Measurements from ENCODE around the gene NRP2. TPM values are rescaled to one million over a fixed set of nuclear protein-coding genes. Genes with fewer than 3 reads are reported as not detected.

Gene NRP2
- total RNA-seq, 1 donor = 11.2 TPM

GRCh38 chr2:205759732-205760131 lies 77.4 kb downstream of the NRP2 start:
- no peak overlapping the region for H3K4me3 ChIP-seq (ENCODE audit: low read depth, low read length)
- no peak for DNase-seq (ENCODE audit: low read depth)
- TF ChIP-seq CTCF (IDR thresholded peaks at IDR 0.05; ENCODE audit: insufficient read depth, low read length) = no peak

- DNase-seq (ENCODE audit: low read depth) = no peak
- no peak for TF ChIP-seq CTCF (IDR thresholded peaks at IDR 0.05; ENCODE audit: insufficient read depth, low read length)
- no peak overlapping the region for H3K4me3 ChIP-seq (ENCODE audit: low read depth, low read length)
Observed at GRCh38 chr2:205760157-205760556, 77.9 kb downstream of the NRP2 start.

- no peak for TF ChIP-seq CTCF (IDR thresholded peaks at IDR 0.05; ENCODE audit: insufficient read depth, low read length)
- no peak for DNase-seq (ENCODE audit: low read depth)
- no peak overlapping the region for H3K4me3 ChIP-seq (ENCODE audit: low read depth, low read length)
Observed at GRCh38 chr2:205761421-205761820, 79.1 kb downstream of the NRP2 start.

GRCh38 chr2:205762881-205763280 lies 80.6 kb downstream of the NRP2 start:
- H3K4me3 ChIP-seq (ENCODE audit: low read depth, low read length) = no peak overlapping the region
- no peak for DNase-seq (ENCODE audit: low read depth)
- TF ChIP-seq CTCF (IDR thresholded peaks at IDR 0.05; ENCODE audit: insufficient read depth, low read length) = no peak

GRCh38 chr2:205763708-205764211 lies 81.5 kb downstream of the NRP2 start:
- peak; percentile 33 for TF ChIP-seq CTCF (IDR thresholded peaks at IDR 0.05; ENCODE audit: insufficient read depth, low read length)
- peak; percentile 63 for DNase-seq (ENCODE audit: low read depth)
- no peak overlapping the region for H3K4me3 ChIP-seq (ENCODE audit: low read depth, low read length)

- H3K4me3 ChIP-seq (ENCODE audit: low read depth, low read length) = no peak overlapping the region
- no peak for TF ChIP-seq CTCF (IDR thresholded peaks at IDR 0.05; ENCODE audit: insufficient read depth, low read length)
Observed at GRCh38 chr2:205764270-205764746, 82.0 kb downstream of the NRP2 start.

GRCh38 chr2:205765151-205765550 lies 82.8 kb downstream of the NRP2 start:
- H3K4me3 ChIP-seq (ENCODE audit: low read depth, low read length) = no peak overlapping the region
- no peak for DNase-seq (ENCODE audit: low read depth)
- TF ChIP-seq CTCF (IDR thresholded peaks at IDR 0.05; ENCODE audit: insufficient read depth, low read length) = no peak

More at GRCh38 chr2:205764270-205764746, 82.0 kb downstream of the NRP2 start:
- DNase-seq (ENCODE audit: low read depth) = no peak

All from fibroblast of the aortic adventitia (primary cell).